SU-DHL-6 (cell line): ENCODE measurements around the gene ERG.

Experiments used
- H2AFZ ChIP-seq: fragments of 200-600 bp; sonication (generic); 2 replicates; pipeline ENCODE4 v1.6.1; 2014; ENCODE audit warnings: low read depth, mild to moderate bottlenecking, moderate library complexity, mixed read lengths, antibody characterized with exemption, low read length; ENCODE audit not compliant: severe bottlenecking
- H3F3A ChIP-seq: fragments of 200-600 bp; shearing (Covaris generic); 2 replicates; pipeline ENCODE4 v1.6.0; 2016; ENCODE audit warnings: antibody characterized with exemption, mild to moderate bottlenecking; ENCODE audit not compliant: insufficient read depth
- H3K27ac ChIP-seq: fragments of 200-600 bp; sonication (generic); 2 replicates; pipeline ENCODE4 v1.5.1; 2016; ENCODE audit warnings: low read depth, mild to moderate bottlenecking, low read length, moderate library complexity, mixed read lengths
- H3K27me3 ChIP-seq: fragments of 200-600 bp; sonication (generic), shearing (Covaris generic); 2 replicates; pipeline ENCODE4 v1.6.0; 2014; ENCODE audit warnings: mild to moderate bottlenecking, low read length
- H3K36me3 ChIP-seq: fragments of 200-600 bp; sonication (generic); 2 replicates; pipeline ENCODE4 v1.6.1; 2014; ENCODE audit warnings: mild to moderate bottlenecking, low read length, mixed read lengths
- H3K4me2 ChIP-seq: fragments of 300-600, 200-600 bp; shearing (Covaris generic), sonication (generic); 2 replicates; pipeline ENCODE4 v1.6.0; 2014; ENCODE audit warnings: low read length, low read depth, mild to moderate bottlenecking; ENCODE audit not compliant: poor library complexity, severe bottlenecking
- H3K4me3 ChIP-seq: fragments of 200-600 bp; sonication (generic); 2 replicates; pipeline ENCODE4 v1.5.1; 2014; ENCODE audit warnings: antibody characterized with exemption, low read length, mild to moderate bottlenecking, mixed read lengths; ENCODE audit not compliant: insufficient read depth, poor library complexity, severe bottlenecking
- H3K79me2 ChIP-seq: fragments of 200-600 bp; sonication (generic); 2 replicates; pipeline ENCODE4 v1.6.1; 2014; ENCODE audit warnings: mild to moderate bottlenecking, low read length, moderate library complexity; ENCODE audit not compliant: insufficient read depth
- H3K9ac ChIP-seq: fragments of 200-600 bp; sonication (generic); 2 replicates; pipeline ENCODE4 v1.7.0; 2014; ENCODE audit warnings: mild to moderate bottlenecking, low read length
- H3K9me2 ChIP-seq: fragments of 200-600 bp; sonication (generic); replicated peaks from 2 replicates; pipeline ENCODE4 v1.6.1; 2014; ENCODE audit warnings: low read length; ENCODE audit not compliant: insufficient read depth
- H3K9me3 ChIP-seq: fragments of 200-600 bp; sonication (generic); 2 replicates; pipeline ENCODE4 v1.6.1; 2014; ENCODE audit warnings: low read length, mixed read lengths; ENCODE audit not compliant: insufficient read depth
- H4K20me1 ChIP-seq: fragments of 200-600 bp; sonication (generic); 2 replicates; pipeline ENCODE4 v1.6.1; 2014; ENCODE audit warnings: low read depth, mild to moderate bottlenecking, antibody characterized with exemption, low read length, moderate library complexity, mixed read lengths
- EZH2phosphoT487 ChIP-seq: fragments of 200-600 bp; sonication (generic), shearing (Covaris generic); conservative IDR thresholded peaks from 2 replicates; pipeline ENCODE4 v1.6.1; 2018; ENCODE audit warnings: mild to moderate bottlenecking, antibody characterized with exemption, low read length, moderate library complexity, mixed read lengths
- TF ChIP-seq, protein P1 (sequence below): fragments of 200-600 bp; sonication (generic); IDR thresholded peaks from one replicate; pipeline ENCODE4 v1.5.1; 2017; ENCODE audit warnings: antibody characterized with exemption, mild to moderate bottlenecking, low read length, moderate library complexity; ENCODE audit not compliant: insufficient read depth, poor library complexity, severe bottlenecking

ERG gene

DNA sequence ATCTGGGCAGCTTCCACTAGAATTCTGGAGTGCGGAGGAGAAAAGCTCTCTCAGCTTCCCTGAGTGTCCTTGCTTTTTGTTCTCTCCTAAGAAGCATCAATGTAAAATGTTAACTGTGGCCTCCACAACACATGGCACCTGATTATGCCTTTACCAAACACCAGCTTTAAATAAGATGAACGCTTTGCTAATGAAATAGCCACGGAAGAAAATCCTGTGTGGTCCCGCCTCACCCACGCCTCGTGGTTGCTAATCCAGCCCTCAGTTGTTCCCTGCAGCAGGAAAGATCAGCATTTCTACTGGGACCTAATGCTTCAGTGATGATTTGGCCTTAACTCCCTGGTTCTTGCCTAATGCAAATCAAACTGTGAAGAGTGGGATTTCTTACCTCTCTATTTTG, 1.8 kb upstream of the ERG start:
- no peak for TF ChIP-seq EZH2phosphoT487
- TF ChIP-seq, protein P1, sequence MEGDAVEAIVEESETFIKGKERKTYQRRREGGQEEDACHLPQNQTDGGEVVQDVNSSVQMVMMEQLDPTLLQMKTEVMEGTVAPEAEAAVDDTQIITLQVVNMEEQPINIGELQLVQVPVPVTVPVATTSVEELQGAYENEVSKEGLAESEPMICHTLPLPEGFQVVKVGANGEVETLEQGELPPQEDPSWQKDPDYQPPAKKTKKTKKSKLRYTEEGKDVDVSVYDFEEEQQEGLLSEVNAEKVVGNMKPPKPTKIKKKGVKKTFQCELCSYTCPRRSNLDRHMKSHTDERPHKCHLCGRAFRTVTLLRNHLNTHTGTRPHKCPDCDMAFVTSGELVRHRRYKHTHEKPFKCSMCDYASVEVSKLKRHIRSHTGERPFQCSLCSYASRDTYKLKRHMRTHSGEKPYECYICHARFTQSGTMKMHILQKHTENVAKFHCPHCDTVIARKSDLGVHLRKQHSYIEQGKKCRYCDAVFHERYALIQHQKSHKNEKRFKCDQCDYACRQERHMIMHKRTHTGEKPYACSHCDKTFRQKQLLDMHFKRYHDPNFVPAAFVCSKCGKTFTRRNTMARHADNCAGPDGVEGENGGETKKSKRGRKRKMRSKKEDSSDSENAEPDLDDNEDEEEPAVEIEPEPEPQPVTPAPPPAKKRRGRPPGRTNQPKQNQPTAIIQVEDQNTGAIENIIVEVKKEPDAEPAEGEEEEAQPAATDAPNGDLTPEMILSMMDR = no peak
- Histone ChIP-seq H3K9ac (no peak overlapping the region), H3K79me2 (no peaks in the 10 kb centered on the region)

DNA sequence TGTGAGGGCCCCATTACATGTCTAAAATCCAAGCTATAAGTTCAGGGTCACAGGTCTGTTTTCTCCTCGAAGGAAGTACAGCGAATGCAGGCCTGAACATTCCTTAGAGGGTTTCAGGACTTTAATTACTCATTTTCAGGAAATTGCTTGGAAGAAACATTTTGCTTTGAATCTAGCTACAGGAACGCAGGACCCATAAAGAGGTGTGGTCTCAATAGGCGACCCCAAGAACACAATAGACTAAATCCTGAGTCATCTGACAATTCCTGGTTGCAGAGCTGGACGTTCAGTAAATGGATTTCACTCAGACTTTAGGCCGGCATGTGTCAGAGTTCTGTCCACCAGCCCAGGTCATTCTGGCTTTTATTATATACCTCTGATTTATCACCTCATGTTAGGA, 1.0 kb upstream of the ERG start:
- H4K20me1 ChIP-seq = no peaks in the 10 kb centered on the region
- H3K36me3 ChIP-seq = no peaks in the 10 kb centered on the region
- no peak overlapping the region for H2AFZ ChIP-seq
- H3F3A ChIP-seq = no peaks in the 10 kb centered on the region
- no peak overlapping the region for H3K9ac ChIP-seq
- H3K79me2 ChIP-seq = no peaks in the 10 kb centered on the region
- no peak overlapping the region for H3K27ac ChIP-seq
- no peaks in the 10 kb centered on the region for H3K9me3 ChIP-seq
- no peak overlapping the region for H3K4me3 ChIP-seq
- H3K4me2 ChIP-seq = no peak overlapping the region
- TF ChIP-seq EZH2phosphoT487 = no peak
- TF ChIP-seq, protein P1 = no peak
- no peaks in the 10 kb centered on the region for H3K9me2 ChIP-seq
- H3K27me3 ChIP-seq = no peaks in the 10 kb centered on the region

More for the DNA sequence above, 1.8 kb upstream of the ERG start:
- no peaks in the 10 kb centered on the region for H3F3A ChIP-seq
- H2AFZ ChIP-seq = no peak overlapping the region
- no peak overlapping the region for H3K4me3 ChIP-seq
- no peak overlapping the region for H3K27ac ChIP-seq
- H3K27me3 ChIP-seq = no peaks in the 10 kb centered on the region
- H3K4me2 ChIP-seq = no peak overlapping the region
- H3K36me3 ChIP-seq = no peaks in the 10 kb centered on the region
- H3K9me3 ChIP-seq = no peaks in the 10 kb centered on the region
- H3K9me2 ChIP-seq = no peaks in the 10 kb centered on the region
- H4K20me1 ChIP-seq = no peaks in the 10 kb centered on the region

DNA sequence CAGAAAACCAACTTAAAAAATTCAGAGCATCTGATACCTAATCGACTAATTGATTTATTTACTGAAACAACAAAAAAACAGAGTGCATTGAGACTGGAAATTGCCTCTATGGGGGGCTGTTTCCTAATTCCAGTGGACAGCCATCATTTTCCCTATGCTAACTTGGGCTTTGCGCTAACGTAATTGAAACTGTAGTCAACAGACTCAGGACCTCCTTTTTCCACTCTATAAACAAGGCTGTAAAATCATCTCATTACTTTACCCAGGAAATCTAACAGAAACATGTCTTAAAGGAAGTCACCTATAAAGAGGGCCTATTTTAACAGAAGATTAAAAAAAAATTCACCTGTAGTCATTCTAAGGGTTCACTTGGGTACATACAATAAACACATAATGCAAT, 2.1 kb downstream of the ERG start:
- H3K4me3 ChIP-seq = no peak overlapping the region
- H3K9ac ChIP-seq = no peak overlapping the region
- TF ChIP-seq, protein P1 = no peak
- TF ChIP-seq EZH2phosphoT487 = no peak
- H3K36me3 ChIP-seq = no peaks in the 10 kb centered on the region
- H4K20me1 ChIP-seq = no peaks in the 10 kb centered on the region
- no peaks in the 10 kb centered on the region for H3K27me3 ChIP-seq
- no peaks in the 10 kb centered on the region for H3K9me3 ChIP-seq
- H3K9me2 ChIP-seq = no peaks in the 10 kb centered on the region
- no peak overlapping the region for H3K4me2 ChIP-seq
- H3K27ac ChIP-seq = no peak overlapping the region
- no peaks in the 10 kb centered on the region for H3K79me2 ChIP-seq
- H3F3A ChIP-seq = no peaks in the 10 kb centered on the region
- H2AFZ ChIP-seq = no peak overlapping the region

DNA sequence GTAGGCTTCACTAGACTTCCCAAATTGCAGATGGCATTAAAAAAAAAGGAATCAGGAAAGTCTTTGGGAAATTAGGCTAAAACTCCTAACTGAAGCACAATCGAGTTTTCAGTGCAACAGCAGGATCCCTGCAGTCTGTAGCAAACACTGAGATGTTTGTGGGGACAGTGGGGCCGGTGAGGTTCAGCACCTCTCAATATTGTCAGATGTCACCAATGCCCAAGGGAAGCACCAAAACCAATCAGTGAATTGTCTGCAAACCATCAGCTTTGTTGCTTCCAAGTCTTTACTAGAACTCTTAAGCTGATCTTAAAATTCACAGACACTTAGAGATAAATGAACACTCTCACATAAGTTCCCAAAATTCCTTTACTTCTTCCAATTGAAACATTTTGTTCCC, 2.6 kb downstream of the ERG start:
- Histone ChIP-seq H3K79me2 (no peaks in the 10 kb centered on the region), H3K9me2 (no peaks in the 10 kb centered on the region), H3K9ac (no peak overlapping the region), H2AFZ (no peak overlapping the region), H3K9me3 (no peaks in the 10 kb centered on the region), H4K20me1 (no peaks in the 10 kb centered on the region), H3F3A (no peaks in the 10 kb centered on the region), H3K4me2 (no peak overlapping the region), H3K36me3 (no peaks in the 10 kb centered on the region), H3K27me3 (no peaks in the 10 kb centered on the region), H3K4me3 (no peak overlapping the region), H3K27ac (no peak overlapping the region)
- TF ChIP-seq, protein P1 = no peak
- no peak for TF ChIP-seq EZH2phosphoT487
